Thyroid gland (tissue), 4 donors: ENCODE results near the gene TMEM38A. TPM values are rescaled to one million over a fixed set of nuclear protein-coding genes. Genes with fewer than 3 reads are reported as not detected.

Source experiments
- DNase-seq, 2 donors: peaks; one replicate each; pipeline ENCODE4 v3.0.0-alpha.2; 2019
- H3K27ac ChIP-seq, 3 donors: fragments of 200-600 bp; sonication (generic); 1 replicate in 2 of 3; 2 replicates in 1 of 3; pipeline ENCODE4 v1.5.1; 2016 to 2019; ENCODE audit warnings: mild to moderate bottlenecking in 1 of 3, moderate library complexity in 1 of 3
- H3K27me3 ChIP-seq: fragments of 200-600 bp; sonication (generic); one replicate; pipeline ENCODE4 v1.5.1; 2019
- H3K36me3 ChIP-seq, 2 donors: fragments of 200-600 bp; sonication (generic); one replicate each; pipeline ENCODE4 v1.5.1; 2016 to 2019
- H3K4me1 ChIP-seq, 2 donors: fragments of 200-600 bp; sonication (generic); one replicate each; pipeline ENCODE4 v1.5.1; 2017 to 2019
- H3K4me3 ChIP-seq, 3 donors: fragments of 200-600 bp; sonication (generic); replicated peaks in 1 of 3; 1 replicate in 2 of 3; 2 replicates in 1 of 3; pipeline ENCODE4 v1.5.1; 2016; ENCODE audit warnings: mild to moderate bottlenecking in 1 of 3
- H3K9me3 ChIP-seq: fragments of 200-600 bp; sonication (generic); one replicate; pipeline ENCODE4 v1.5.1; 2017
- POLR2A ChIP-seq, 2 donors: fragments of 450-650 bp; IDR thresholded peaks; one replicate each; pipeline ENCODE4 v1.6.1; 2017; ENCODE audit warnings: antibody characterized with exemption in 2 of 2, mild to moderate bottlenecking in 2 of 2, moderate library complexity in 1 of 2
- WGBS, 2 donors: methylation state at CpG; one replicate each; pipeline ENCODE4 v1.1.5; 2017; 5-methylcytosine and 5-hydroxymethylcytosine counted together
- intact Hi-C: fragments of 100-400 bp; cut with DNase I; formaldehyde crosslinking; loops from one replicate; pipeline ENCODE4 v1.15.1; 2023
- total RNA-seq, 4 donors: library from RNA; depleted of rRNA; stranded (reverse); fragments of >200 nt; gene quantifications; one replicate each; pipeline ENCODE4 v1.2.3, GENCODE V29; 2016
- TF ChIP-seq, protein P1 (sequence below), 6 experiments: fragments of 200-600 bp in 3 of 6; fragments of 450-650 bp in 3 of 6; sonication (generic) in 3 of 6; IDR thresholded peaks; one replicate each; pipeline ENCODE4 v1.5.1; 2016 to 2019; ENCODE audit warnings: antibody characterized with exemption in 6 of 6, mild to moderate bottlenecking in 2 of 6, inconsistent platforms in 1 of 6, moderate library complexity in 1 of 6

The TMEM38A gene
- total RNA-seq, 4 donors from 2014 or later, result 3.2 to 7.8 (median 5.6) TPM

DNA sequence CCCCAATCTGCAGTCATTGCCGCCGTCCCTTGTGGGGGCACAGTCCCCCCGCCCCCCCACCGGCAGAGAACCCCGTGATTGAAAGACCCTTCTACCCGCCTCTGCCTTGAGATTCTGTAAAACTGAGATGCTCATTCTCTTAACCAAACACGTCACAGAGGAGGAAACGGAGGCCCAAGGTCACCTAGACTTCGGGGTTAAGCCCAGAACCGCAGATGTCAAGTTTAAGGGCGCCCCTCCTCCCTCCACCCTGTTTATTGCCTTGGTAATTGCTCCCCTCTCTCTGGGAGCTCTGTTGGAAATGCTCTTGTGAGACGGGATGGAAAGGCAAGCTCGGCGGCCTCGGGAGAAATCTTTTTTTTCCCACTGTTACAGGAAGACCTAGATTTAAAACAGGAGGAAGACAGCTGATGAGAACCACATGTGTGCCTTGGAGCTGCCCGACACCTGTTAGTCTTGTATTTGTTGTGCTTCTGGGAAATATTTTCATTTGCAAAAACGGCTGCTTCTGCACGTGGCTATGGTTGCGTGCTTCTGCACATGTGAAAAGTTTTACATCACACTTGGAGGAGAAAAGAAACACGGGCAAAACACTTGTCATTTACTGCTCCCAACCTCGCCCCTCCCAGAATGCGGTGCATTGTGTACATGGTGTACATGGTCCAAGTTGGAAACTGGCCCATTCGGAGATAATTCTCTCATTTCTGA, 31.8 kb upstream of the TMEM38A start:
- peaks cover 17 to 20% of the 10 kb centered on the region in 2 donors for H3K4me1 ChIP-seq
- H3K36me3 ChIP-seq, result peaks cover 6 to 8% of the 10 kb centered on the region in 2 donors
- peak in 1 of 2 donors; percentile 9 for DNase-seq
- H3K4me3 ChIP-seq, result peak overlapping the region; percentile 60 to 94 (median 92)
- H3K9me3 ChIP-seq, result no peaks in the 10 kb centered on the region
- 12 to 20% methylated on average over 16 to 17 of the region's 23 CpGs for WGBS, 2 donors
- TF ChIP-seq, protein P1, sequence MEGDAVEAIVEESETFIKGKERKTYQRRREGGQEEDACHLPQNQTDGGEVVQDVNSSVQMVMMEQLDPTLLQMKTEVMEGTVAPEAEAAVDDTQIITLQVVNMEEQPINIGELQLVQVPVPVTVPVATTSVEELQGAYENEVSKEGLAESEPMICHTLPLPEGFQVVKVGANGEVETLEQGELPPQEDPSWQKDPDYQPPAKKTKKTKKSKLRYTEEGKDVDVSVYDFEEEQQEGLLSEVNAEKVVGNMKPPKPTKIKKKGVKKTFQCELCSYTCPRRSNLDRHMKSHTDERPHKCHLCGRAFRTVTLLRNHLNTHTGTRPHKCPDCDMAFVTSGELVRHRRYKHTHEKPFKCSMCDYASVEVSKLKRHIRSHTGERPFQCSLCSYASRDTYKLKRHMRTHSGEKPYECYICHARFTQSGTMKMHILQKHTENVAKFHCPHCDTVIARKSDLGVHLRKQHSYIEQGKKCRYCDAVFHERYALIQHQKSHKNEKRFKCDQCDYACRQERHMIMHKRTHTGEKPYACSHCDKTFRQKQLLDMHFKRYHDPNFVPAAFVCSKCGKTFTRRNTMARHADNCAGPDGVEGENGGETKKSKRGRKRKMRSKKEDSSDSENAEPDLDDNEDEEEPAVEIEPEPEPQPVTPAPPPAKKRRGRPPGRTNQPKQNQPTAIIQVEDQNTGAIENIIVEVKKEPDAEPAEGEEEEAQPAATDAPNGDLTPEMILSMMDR (IDR thresholded peaks at IDR 0.05), result no peak
- TF ChIP-seq POLR2A (IDR thresholded peaks at IDR 0.05), result no peak
- H3K27ac ChIP-seq, result peak overlapping the region; percentile 79 to 95 (median 93)
- H3K27me3 ChIP-seq, result no peaks in the 10 kb centered on the region
- intact Hi-C loops, result loop anchor here (5.0 kb wide), 1 partner anchor 57 kb away; the partner anchor contains the start of gene SLC35E1

DNA sequence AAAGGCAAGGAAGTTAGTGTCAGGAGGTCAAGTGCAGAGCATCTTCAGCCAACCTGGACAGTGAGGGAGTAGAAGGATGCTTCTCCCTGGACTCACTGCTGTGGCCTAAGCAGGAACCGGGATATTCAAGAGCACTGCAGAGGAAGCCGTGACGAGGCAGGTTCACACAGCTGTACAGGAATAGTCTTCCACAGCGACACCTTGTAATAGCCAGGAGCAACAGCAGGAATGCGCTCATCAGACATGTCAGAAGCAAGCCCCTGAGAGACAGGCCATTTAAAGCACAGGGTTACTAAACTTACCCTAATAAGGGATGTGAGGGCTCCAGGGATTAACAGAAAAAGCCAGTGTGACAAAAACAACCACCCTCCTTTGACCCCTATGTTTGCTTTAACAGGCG, 29.5 kb upstream of the TMEM38A start:
- WGBS, 2 donors, result 89 to 92% methylated on average over 6 of the region's 6 CpGs
- Histone ChIP-seq H3K27me3 (no peaks in the 10 kb centered on the region), H3K36me3 (peaks cover 6 to 10% of the 10 kb centered on the region in 2 donors), H3K27ac (no peak overlapping the region), H3K4me1 (peaks cover 13 to 17% of the 10 kb centered on the region in 2 donors), H3K9me3 (no peaks in the 10 kb centered on the region), H3K4me3 (no peak overlapping the region)
- DNase-seq, result no peak
- no peak for TF ChIP-seq POLR2A (IDR thresholded peaks at IDR 0.05)
- TF ChIP-seq, protein P1 (IDR thresholded peaks at IDR 0.05), result no peak
- intact Hi-C loops, result no loop called here

DNA sequence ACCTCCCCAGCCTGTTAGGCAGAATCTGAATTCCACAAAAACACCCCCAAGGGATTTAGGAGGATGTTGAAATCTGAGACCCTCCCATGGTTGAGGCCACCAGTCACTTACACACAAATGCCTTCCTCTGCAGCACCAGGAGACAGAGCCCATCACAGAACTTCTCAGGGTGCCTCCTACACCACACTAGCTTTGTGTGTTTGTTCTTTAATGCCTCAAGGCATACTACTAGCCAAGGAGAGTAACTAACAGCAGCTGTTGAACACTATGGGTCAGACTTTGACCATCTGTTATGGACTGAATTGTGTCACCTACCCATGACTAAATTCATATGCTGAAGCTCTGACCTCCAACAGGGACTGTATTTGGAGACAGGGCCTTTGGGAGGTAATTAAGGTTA, 23.4 kb upstream of the TMEM38A start:
- Histone ChIP-seq H3K36me3 (peaks cover 11 to 29% of the 10 kb centered on the region in 2 donors), H3K27ac (no peak overlapping the region), H3K4me3 (no peak overlapping the region), H3K9me3 (no peaks in the 10 kb centered on the region), H3K27me3 (no peaks in the 10 kb centered on the region), H3K4me1 (no peaks in the 10 kb centered on the region)
- no peak for TF ChIP-seq POLR2A (IDR thresholded peaks at IDR 0.05)
- TF ChIP-seq, protein P1 (IDR thresholded peaks at IDR 0.05), result no peak
- intact Hi-C loops, result no loop called here
- DNase-seq, result no peak

DNA sequence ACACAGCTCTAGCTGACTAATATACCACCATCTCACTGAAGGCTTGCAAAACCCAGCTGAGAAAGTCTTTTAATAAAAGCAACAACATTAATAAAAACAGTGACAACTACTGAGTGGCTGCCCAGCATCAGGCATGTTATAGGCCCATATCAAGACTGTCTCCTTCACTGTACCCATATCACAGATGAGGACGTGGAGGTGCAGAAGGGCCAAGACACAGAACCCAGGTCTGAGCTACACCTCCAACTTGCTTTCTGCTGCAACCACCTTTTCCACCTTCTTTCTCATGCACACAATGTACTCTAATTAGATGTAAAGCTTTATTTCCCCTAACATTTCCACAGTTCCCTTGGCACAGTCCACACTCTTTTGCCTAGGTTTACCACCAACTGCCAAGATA, 22.3 kb upstream of the TMEM38A start:
- no peak for DNase-seq
- TF ChIP-seq, protein P1 (IDR thresholded peaks at IDR 0.05), result no peak
- TF ChIP-seq POLR2A (IDR thresholded peaks at IDR 0.05), result no peak
- intact Hi-C loops, result no loop called here
- Histone ChIP-seq H3K27me3 (no peaks in the 10 kb centered on the region), H3K36me3 (peaks cover 17 to 35% of the 10 kb centered on the region in 2 donors), H3K9me3 (no peaks in the 10 kb centered on the region), H3K4me3 (no peak overlapping the region), H3K4me1 (no peaks in the 10 kb centered on the region), H3K27ac (no peak overlapping the region)
- WGBS, 2 donors, result 94 to 100% methylated on average over 1 of the region's 1 CpG

DNA sequence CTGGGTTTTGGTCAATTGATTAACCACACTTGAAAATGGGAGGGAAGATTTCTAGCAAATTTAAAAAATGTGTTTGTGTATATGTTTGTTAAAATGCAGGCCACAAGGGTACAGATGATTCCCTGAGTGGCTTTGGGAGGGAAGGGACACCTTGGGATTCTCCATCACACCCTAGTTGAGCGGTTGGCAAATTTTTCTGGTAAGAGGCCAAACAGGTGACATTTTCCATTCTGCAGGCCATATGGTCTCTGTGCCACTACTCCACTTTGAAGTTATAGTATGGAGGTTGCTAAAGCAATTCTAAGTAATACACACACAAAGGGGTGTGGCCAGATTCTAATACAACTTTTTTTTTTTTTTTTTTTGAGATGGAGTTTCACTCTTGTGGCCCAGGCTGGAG, 20.0 kb upstream of the TMEM38A start:
- H3K27me3 ChIP-seq, result no peaks in the 10 kb centered on the region
- TF ChIP-seq, protein P1 (IDR thresholded peaks at IDR 0.05), result no peak
- no peak for TF ChIP-seq POLR2A (IDR thresholded peaks at IDR 0.05)
- DNase-seq, result no peak
- intact Hi-C loops, result no loop called here
- H3K36me3 ChIP-seq, result peaks cover 38 to 49% of the 10 kb centered on the region in 2 donors
- H3K4me1 ChIP-seq, result no peaks in the 10 kb centered on the region
- H3K27ac ChIP-seq, result no peak overlapping the region
- no peaks in the 10 kb centered on the region for H3K9me3 ChIP-seq
- 93 to 98% methylated on average over 1 of the region's 1 CpG for WGBS, 2 donors
- no peak overlapping the region for H3K4me3 ChIP-seq
